HCT116 (cell line): ENCODE measurements around the gene SLC25A3. TPM values are rescaled to one million over a fixed set of nuclear protein-coding genes. Genes with fewer than 3 reads are reported as not detected.

Experiments
- ATAC-seq: fragments of 200-7000 bp; cut with Tn5 transposase; 2 replicates; pipeline ENCODE4 v1.9.1; 2020; ENCODE audit warnings: mild to moderate bottlenecking, moderate library complexity
- BruUV-seq: library from RNA; stranded (reverse); fragments of 400-500 nt; replicated peaks from 2 replicates; lab custom pipeline; 2021; lab: Mats Ljungman, UMichigan
- CTCF ChIA-PET: fragments of 300-600 bp; sonication (Branson Sonifier 250); formaldehyde crosslinking; loops from one replicate; lab custom pipeline; 2021; ENCODE audit warnings: antibody characterized with exemption; lab: Charles Lee
- POLR2A ChIA-PET: fragments of 300-600, 350-600 bp; sonication (Branson Sonifier 250); formaldehyde crosslinking; loops from one replicate; lab custom pipeline; 2021; ENCODE audit warnings: antibody characterized with exemption; lab: Charles Lee
- RAD21 ChIA-PET, 2 experiments: fragments of 300-600 bp; sonication (Branson Sonifier 250); formaldehyde crosslinking; loops; one replicate each; lab custom pipeline; 2023; ENCODE audit warnings: low total read pairs in 2 of 2; ENCODE audit not compliant: uncharacterized antibody in 2 of 2, unreplicated experiment in 2 of 2, low non-redundant PET in 1 of 2; lab: Charles Lee
- DNase-seq: peaks from one replicate; pipeline ENCODE4 v3.0.0-alpha.2; 2010; ENCODE audit warnings: low read depth, low spot score
- H2AFZ ChIP-seq: fragments of 200-600 bp; shearing (Covaris generic), sonication (generic); 2 replicates; pipeline ENCODE4 v1.6.1; 2017; ENCODE audit warnings: low read depth, mixed run types, mixed read lengths, antibody characterized with exemption, low read length; ENCODE audit not compliant: poor library complexity, severe bottlenecking
- H3K27ac ChIP-seq: 2 replicates; pipeline ENCODE4 v1.5.1; 2012; ENCODE audit warnings: low read depth, low read length
- H3K27me3 ChIP-seq: fragments of 200-600 bp; sonication (generic); 2 replicates; pipeline ENCODE4 v1.6.1; 2016; ENCODE audit warnings: mixed run types, low read length, mixed read lengths; ENCODE audit not compliant: insufficient read depth
- H3K36me3 ChIP-seq, 2 experiments: fragments of 200-500 bp in 1 of 2; fragments of 200-600 bp in 1 of 2; sonication (Bioruptor generic) in 1 of 2; sonication (generic) in 1 of 2; 2 replicates each; pipeline versions ENCODE4 v1.5.1 to v1.6.1; 2014 to 2016; ENCODE audit warnings: low read length in 2 of 2, inconsistent platforms in 1 of 2, mixed read lengths in 1 of 2, mixed run types in 1 of 2; ENCODE audit not compliant: insufficient read depth in 2 of 2, control insufficient read depth in 1 of 2
- H3K4me1 ChIP-seq, 2 experiments: fragments of 200-600 bp in 1 of 2; sonication (generic) in 1 of 2; 2 replicates each; pipeline versions ENCODE4 v1.5.1 to v1.6.1; 2012 to 2017; ENCODE audit warnings: low read length in 2 of 2, inconsistent platforms in 1 of 2, mild to moderate bottlenecking in 1 of 2, mixed read lengths in 1 of 2, mixed run types in 1 of 2, moderate library complexity in 1 of 2; ENCODE audit not compliant: insufficient read depth in 2 of 2, control insufficient read depth in 1 of 2
- H3K4me2 ChIP-seq: fragments of 200-600 bp; sonication (generic); 2 replicates; pipeline ENCODE4 v1.6.1; 2017; ENCODE audit warnings: mixed run types, low read length, mixed read lengths
- H3K4me3 ChIP-seq, 2 experiments: fragments of 200-600 bp in 1 of 2; sonication (generic) in 1 of 2; replicated peaks in 1 of 2; 2 replicates each; pipeline ENCODE4 v1.5.1; 2011 to 2016; ENCODE audit warnings: low read length in 2 of 2, control low read depth in 1 of 2, low read depth in 1 of 2, mild to moderate bottlenecking in 1 of 2, mixed read lengths in 1 of 2, mixed run types in 1 of 2
- H3K79me2 ChIP-seq: fragments of 200-600 bp; sonication (generic); 2 replicates; pipeline ENCODE4 v1.6.1; 2017; ENCODE audit warnings: mild to moderate bottlenecking, mixed run types, low read length, moderate library complexity, mixed read lengths; ENCODE audit not compliant: insufficient read depth
- H3K9ac ChIP-seq: fragments of 200-600 bp; sonication (generic); 2 replicates; pipeline ENCODE4 v1.6.1; 2016; ENCODE audit warnings: low read length, mixed read lengths
- H3K9me2 ChIP-seq: fragments of 200-600 bp; sonication (generic), shearing (Covaris generic); 2 replicates; pipeline ENCODE4 v1.6.1; 2017; ENCODE audit warnings: mixed run types, mild to moderate bottlenecking, moderate library complexity; ENCODE audit not compliant: insufficient read depth
- H3K9me3 ChIP-seq, 2 experiments: fragments of 200-500 bp in 1 of 2; fragments of 200-600 bp in 1 of 2; sonication (Bioruptor generic) in 1 of 2; sonication (generic) in 1 of 2; 2 replicates each; pipeline ENCODE4 v1.6.1; 2014 to 2017; ENCODE audit warnings: low read length in 2 of 2, mixed read lengths in 2 of 2, inconsistent platforms in 1 of 2, low read depth in 1 of 2, mild to moderate bottlenecking in 1 of 2, mixed run types in 1 of 2, moderate library complexity in 1 of 2; ENCODE audit not compliant: control insufficient read depth in 1 of 2, insufficient read depth in 1 of 2
- H4K20me1 ChIP-seq: fragments of 200-600 bp; sonication (generic), shearing (Covaris generic); 2 replicates; pipeline ENCODE4 v1.6.1; 2017; ENCODE audit warnings: mixed run types, mild to moderate bottlenecking, moderate library complexity; ENCODE audit not compliant: insufficient read depth
- CBX3 ChIP-seq: IDR thresholded peaks from 2 replicates; pipeline ENCODE4 v1.6.1; 2012; ENCODE audit warnings: low read depth
- FOSL1 ChIP-seq: IDR thresholded peaks from 2 replicates; pipeline ENCODE4 v1.6.1; 2012; ENCODE audit warnings: low read depth
- JUND ChIP-seq: IDR thresholded peaks from 2 replicates; pipeline ENCODE4 v1.6.1; 2012
- SP1 ChIP-seq: IDR thresholded peaks from 2 replicates; pipeline ENCODE4 v1.6.1; 2012; ENCODE audit warnings: low read depth
- YY1 ChIP-seq: IDR thresholded peaks from 2 replicates; pipeline ENCODE4 v1.6.1; 2011; ENCODE audit warnings: low read length, low read depth, moderate library complexity, mild to moderate bottlenecking; ENCODE audit not compliant: insufficient replicate concordance; ENCODE audit errors: extremely low read depth
- intact Hi-C: fragments of 100-400 bp; cut with micrococcal nuclease; formaldehyde crosslinking; loops from 2 replicates; pipeline ENCODE4 v1.10.0; 2022
- total RNA-seq: library from RNA; stranded (reverse); gene quantifications from one replicate; pipeline ENCODE4 v1.2.1, GENCODE V29; 2021; ENCODE audit not compliant: unreplicated experiment
- TF ChIP-seq, protein P1 (sequence below), 3 experiments: fragments of 200-600 bp in 1 of 3; sonication (generic) in 1 of 3; IDR thresholded peaks in 2 of 3; conservative IDR thresholded peaks in 1 of 3; 2 replicates each; pipeline ENCODE4 v1.5.1; 2012 to 2017; ENCODE audit warnings: low read depth in 2 of 3, low read length in 2 of 3, antibody characterized with exemption in 1 of 3, borderline replicate concordance in 1 of 3, control low read depth in 1 of 3, mild to moderate bottlenecking in 1 of 3, mixed read lengths in 1 of 3, mixed run types in 1 of 3, moderate library complexity in 1 of 3; ENCODE audit not compliant: insufficient read depth in 1 of 3
- TF ChIP-seq, protein P2 (sequence below): IDR thresholded peaks from 2 replicates; pipeline ENCODE4 v1.6.1; 2012

SLC25A3 gene
- total RNA-seq, 1 experiment from 2014 or later, result 927 TPM

DNA sequence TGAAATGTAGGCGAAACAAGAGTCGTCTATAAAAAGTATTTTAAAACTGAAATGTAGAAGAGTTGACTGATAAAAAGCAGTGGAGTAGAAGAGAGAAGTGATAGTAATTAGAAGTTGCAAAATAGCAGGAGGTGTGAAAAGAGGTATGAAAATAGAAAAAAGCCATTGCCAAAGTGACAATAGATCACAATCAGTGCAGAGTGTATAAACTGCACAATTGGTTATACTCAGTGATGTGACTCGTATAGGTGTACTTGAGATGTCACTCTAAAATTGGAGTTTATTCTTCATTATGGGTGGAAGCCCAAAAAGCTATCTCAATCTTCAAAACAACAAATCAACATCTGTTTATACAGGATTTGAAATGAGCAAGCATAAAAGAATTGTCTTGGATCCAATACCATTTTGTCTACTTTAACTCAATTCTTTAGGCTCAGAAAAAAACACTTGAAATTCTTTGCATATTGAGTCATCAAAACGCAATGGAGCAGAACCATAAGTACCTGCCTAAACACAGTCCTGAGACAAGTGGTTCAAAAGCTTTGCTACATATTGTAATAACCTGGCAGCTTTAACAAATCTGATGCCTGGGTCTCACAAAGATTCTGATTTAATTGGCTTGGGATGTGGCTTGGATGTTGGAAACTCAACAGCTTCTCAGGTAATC is 42.3 kb downstream of the SLC25A3 start:
- Histone ChIP-seq H3K4me2 (peak overlapping the region; percentile 59), H3K4me3 (no peak overlapping the region; a peak in 1 of 4 replicates), H4K20me1 (no peaks in the 10 kb centered on the region), H3K9me2 (no peaks in the 10 kb centered on the region), H2AFZ (no peak overlapping the region), H3K79me2 (peaks cover 6% of the 10 kb centered on the region; the same call in 1 of the 2 replicates), H3K27me3 (no peaks in the 10 kb centered on the region), H3K36me3 (no peaks in the 10 kb centered on the region; a peak in 1 of 4 replicates), H3K4me1 (peaks cover 19 to 20% of the 10 kb centered on the region in 2 experiments), H3K9me3 (no peaks in the 10 kb centered on the region), H3K27ac (peak overlapping the region; percentile 35; the same call in 1 of the 2 replicates), H3K9ac (no peak overlapping the region)
- peak; percentile 89 for ATAC-seq
- CTCF ChIA-PET, result no interaction called here
- POLR2A ChIA-PET, result no interaction called here
- DNase-seq, result peak; percentile 39
- intact Hi-C loops, result no loop called here
- BruUV-seq, result no TSS peak
- RAD21 ChIA-PET, result no interaction called here
- TF ChIP-seq YY1 (no peak), CBX3 (0 out of 2 replicates have a peak, but pooled peaks have one; percentile 35), SP1 (peak; percentile 14), FOSL1 (peak; percentile 69), JUND (peak; percentile 51)
- TF ChIP-seq, protein P1, sequence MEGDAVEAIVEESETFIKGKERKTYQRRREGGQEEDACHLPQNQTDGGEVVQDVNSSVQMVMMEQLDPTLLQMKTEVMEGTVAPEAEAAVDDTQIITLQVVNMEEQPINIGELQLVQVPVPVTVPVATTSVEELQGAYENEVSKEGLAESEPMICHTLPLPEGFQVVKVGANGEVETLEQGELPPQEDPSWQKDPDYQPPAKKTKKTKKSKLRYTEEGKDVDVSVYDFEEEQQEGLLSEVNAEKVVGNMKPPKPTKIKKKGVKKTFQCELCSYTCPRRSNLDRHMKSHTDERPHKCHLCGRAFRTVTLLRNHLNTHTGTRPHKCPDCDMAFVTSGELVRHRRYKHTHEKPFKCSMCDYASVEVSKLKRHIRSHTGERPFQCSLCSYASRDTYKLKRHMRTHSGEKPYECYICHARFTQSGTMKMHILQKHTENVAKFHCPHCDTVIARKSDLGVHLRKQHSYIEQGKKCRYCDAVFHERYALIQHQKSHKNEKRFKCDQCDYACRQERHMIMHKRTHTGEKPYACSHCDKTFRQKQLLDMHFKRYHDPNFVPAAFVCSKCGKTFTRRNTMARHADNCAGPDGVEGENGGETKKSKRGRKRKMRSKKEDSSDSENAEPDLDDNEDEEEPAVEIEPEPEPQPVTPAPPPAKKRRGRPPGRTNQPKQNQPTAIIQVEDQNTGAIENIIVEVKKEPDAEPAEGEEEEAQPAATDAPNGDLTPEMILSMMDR (IDR thresholded peaks at IDR 0.05 in 2 of 3, conservative IDR thresholded peaks at IDR 0.05 in 1 of 3; ENCODE audit: borderline replicate concordance in 1 of 3, insufficient read depth in 1 of 3, low read depth in 2 of 3, low read length in 2 of 3), result no peak
- TF ChIP-seq, protein P2, sequence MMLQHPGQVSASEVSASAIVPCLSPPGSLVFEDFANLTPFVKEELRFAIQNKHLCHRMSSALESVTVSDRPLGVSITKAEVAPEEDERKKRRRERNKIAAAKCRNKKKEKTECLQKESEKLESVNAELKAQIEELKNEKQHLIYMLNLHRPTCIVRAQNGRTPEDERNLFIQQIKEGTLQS, result no peak
